Fibroblast of peridontal ligament (primary cell): ENCODE results near the gene POU2F1.
A peak's percentile ranks its signal among the peaks of the same experiment; 100 is the strongest.

Source experiments
- DNase-seq: peaks from one replicate; pipeline ENCODE4 v3.0.0-alpha.2; 2010; ENCODE audit errors: extremely low read depth

Gene POU2F1

DNA sequence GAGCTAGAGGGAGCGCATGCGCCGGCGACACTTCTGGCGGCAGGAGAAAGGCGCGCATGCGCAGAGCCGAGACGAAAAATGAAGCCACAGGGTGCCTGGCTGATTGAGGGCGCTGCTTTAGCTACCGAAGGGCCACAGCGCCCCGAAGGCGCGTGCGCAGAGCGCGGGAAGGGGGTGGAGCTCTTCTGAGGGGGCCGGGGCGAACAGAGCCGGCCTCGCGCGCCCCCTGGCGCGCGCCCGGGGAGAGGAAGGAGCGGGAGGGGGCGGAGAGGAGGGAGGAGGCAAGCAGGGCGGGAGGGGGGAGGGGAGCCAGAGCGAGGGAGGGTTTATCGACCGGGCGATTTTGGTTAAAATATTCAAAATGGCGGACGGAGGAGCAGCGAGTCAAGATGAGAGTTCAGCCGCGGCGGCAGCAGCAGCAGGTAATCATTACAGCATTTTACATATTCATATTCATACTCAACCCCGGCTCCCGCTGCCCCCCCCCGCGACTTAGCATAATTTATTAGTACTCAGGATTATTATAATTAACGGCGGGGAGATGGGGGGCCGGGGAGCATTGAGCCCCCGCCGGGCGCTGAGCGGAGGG lies at the start of gene POU2F1:
Gene POU2F1 (plus strand): TSS at position 350 of the 589 bp plus-strand sequence. CDS start 12 bp downstream, at position 362.
- DNase-seq = peak; percentile 98

DNA sequence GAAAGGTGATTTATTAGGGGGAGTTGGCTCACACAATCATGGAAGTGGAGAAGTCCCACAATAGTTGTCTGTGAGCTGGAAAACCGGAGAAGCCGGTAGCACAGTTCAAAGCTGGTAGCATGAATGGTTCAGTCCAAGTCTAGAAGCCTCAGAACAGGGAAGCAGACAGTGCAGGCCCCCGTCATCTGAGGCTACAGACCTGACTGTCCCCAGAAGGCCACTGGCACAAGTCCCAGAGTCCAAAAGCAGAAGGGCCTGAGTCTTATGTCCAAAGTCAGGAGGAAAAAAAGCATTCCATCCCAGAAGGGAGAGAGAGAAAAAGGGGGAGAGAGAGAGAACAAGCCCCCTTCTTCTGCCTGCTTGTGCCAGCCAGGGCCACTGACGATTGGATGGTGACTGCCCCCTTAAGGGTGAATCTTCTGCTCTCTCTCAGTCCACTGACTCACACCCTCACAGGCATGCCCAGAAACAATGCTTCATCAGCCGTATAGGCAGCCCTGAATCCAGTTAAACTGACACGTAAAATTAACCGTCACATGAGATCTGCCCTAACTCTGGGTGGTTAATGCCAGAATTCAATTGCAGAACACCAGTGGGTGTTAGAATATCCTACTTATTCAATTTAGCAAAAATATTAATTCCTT lies 49.3 kb upstream of the POU2F1 start:
- no peak for DNase-seq

DNA sequence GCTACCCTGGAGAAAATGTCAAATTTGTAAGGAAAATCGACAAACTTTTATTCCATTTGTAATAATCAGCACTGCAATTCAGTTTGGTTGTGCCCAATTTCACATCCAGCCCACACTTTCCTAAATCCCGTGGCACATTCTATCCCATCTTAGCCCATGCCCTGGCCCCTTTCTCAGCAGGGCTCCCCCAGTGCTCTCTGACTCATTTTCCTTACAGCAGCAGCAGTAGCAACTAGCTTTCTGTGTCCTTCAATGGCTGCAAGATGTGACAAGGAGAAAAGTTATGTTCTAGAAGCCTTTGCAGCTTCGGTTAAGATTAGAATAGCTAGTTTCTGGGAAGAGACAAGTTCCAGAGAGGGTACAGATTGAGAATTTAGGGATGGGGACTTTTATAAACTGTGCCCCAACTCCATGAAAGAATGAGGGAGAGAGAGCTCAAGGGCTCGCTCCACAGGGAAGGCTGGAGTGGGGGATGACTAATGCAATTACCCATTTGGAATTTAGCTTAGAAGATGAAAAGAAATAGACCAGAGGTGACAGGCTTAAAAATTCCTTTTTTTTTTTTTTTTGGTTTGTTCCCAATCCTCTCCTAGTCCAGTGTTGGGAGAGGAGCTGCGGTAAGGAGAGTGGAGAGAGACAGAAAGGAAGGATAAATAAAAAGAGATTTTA lies 47.0 kb upstream of the POU2F1 start:
- DNase-seq = no peak

DNA sequence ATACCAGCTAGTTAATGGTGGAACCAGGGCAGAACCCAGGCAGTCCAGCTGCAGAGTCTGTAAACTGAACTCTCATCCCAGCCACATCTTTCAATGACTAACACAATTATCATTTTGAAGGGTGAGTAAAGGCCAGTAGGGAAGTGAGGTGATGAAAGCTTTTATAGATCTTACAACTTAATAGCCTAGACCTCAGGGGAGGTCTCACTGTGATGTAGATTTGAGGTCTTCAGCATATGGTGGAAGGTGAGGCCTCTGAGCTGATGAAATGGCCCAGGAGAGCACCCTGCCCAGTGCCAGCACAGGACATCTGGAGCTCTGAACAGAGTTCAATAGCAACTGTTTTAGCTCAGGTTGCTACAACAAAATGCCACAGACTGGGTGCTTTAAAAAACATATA lies 44.8 kb upstream of the POU2F1 start:
- DNase-seq = no peak

DNA sequence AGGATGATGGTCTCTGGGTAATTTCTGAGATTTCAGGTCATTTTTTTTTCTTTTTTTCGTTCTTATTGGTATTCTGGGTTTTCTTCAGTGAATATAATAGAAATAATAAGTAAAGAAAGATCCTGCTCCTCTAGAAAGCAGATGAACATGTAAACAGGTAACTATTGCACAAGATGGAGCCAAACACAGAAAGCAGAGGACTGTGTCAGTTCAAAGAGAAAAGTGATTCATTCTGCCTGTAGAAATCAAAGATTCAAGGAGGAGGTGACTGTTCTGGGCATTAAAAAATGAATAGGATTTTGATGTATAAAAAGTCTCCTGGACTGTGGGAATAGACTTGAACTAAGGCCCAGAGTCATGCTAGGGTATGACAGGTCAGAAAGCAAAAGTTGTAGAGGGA lies 41.9 kb upstream of the POU2F1 start:
- no peak for DNase-seq

DNA sequence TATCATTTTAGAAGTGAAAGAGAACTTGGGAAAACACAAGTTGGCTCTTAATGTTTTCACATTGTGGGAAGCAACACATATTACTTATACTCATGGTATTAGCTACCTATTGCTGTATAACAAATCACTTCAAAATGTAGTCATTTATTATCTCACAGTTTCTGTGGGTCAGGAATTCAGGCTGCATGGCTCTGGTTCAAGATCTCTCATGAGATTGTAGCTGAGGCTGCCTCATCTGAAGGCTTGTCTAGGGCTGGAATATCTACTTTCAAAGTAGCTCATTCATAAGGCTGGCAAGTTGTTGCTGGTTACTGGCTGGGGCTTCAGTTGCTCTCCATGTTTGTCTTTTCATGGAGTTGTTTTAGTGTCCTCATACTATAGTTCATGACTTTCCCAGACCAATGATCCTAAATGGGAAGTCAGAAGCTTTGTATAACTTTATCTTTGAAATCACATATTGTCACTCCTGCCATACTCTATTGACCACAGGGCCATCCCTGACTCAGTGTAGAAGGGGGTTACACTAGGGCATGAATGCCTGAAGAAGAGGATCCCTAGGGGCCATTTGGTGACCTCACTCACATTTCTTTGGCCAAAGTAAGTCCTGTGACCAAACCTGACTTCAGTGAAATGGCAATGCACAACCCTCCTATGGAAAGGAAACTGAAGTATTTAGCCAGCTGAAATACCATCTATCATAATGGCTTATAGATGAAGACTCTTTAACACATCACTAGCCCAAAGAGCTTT lies 37.9 kb upstream of the POU2F1 start:
- DNase-seq = no peak

DNA sequence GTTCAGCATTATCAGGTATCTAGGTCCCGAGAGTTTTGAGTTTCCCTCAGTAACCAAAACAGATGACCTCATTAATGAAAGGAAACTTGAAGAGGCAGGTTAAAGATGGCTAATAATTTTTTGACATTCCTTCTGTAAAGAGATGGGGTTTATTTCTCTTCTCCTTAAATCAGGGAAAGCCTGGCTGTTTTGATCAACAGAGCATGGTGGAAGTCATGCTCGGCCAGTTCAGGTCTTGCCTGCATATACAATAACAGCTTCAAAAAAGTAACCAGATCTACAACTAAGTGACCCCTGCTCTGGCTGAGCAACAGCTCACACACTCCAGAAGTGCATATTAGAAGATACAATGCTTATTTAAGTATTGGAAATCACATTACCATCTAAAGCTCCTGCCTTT lies 36.6 kb upstream of the POU2F1 start:
- no peak for DNase-seq

DNA sequence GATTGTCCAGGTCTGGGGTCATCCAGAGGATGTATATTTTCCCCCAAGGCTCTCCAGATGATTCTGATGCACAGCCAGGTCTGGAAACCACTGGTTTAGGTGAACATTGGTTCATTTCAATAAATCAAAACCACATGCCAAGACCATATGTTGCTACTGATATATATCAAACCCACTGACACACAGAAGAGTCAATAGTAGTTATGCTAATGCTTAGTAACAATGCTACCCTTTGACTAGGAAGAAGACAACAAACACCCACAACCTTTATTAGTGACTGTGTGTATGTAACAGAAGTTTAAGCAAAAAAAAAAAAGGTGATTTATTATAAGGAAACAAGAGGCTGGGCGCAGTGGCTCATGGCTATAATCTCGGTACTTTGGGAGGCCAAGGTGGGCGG lies 35.6 kb upstream of the POU2F1 start:
- no peak for DNase-seq

DNA sequence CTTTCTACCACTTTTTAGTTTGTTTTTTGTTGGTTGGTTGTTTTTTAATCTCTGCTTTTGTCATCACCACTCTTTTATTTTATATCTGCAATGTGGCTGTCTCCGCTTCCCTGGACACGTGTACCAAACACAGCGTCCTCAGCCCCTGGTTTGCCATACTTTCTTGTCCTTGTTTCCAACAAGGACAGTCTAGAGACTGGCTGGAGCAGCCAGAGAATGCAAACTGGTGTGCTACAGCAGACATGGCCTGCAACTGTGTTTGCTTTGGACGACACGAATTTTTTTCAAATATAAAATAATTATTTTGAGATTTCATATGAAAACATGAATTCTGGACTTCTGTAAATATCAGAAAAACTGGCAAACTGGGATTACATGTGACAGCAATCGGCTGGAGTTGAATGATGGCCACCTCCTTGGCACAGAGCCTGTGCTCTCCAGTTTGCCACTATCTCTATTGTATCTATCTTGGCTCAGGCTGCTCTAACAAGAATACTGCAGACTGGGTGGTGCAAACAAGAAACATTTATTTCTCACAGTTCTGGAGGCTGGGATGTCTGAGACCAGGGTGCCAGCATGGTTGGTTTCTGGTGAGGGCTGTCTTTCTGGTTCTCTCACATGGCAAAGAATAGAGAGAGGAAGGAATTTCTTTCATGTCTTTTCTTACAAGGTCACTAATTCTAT lies 34.6 kb upstream of the POU2F1 start:
- DNase-seq = no peak

DNA sequence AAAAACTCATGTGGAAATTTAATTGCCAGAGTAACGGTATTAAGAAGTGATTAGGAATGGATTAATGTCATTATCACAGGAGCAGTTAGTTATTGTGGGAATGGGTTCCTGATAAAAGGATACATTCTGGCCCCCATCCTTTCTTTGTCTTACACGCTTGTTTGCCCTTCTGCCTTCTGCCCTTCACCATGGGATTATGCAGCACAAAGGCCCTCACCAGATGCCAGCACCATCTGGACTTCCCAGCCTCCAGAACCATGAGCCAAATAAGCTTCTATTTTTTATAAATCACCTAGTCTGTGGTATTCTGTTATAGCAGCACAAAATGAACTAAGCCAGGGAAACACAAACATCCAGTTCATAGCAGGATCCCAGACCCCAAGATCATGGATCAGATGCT lies 33.9 kb upstream of the POU2F1 start:
- DNase-seq = no peak

DNA sequence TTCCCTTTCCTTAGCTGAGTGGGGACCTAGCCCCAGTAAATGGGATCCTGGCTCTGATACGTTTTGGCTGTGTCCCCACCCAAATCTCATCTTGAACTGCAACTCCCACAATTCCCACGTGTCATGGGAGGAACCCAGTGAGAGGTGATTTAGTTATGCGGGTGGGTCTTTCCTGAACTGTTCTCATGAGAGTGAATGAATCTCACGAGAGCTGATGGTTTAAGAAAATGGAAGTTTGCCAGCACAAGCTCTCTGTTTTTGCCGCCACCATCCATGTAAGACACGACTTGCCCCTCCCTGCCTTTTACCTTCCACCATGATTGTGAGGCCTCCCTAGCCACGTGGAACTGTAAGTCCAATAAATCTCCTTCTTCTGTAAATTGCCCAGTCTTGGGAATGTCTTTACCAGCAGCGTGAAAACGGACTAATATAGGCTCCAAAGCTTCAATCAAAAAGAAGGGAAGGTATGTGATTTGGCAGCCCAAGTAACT lies 29.9 kb upstream of the POU2F1 start:
- no peak for DNase-seq

DNA sequence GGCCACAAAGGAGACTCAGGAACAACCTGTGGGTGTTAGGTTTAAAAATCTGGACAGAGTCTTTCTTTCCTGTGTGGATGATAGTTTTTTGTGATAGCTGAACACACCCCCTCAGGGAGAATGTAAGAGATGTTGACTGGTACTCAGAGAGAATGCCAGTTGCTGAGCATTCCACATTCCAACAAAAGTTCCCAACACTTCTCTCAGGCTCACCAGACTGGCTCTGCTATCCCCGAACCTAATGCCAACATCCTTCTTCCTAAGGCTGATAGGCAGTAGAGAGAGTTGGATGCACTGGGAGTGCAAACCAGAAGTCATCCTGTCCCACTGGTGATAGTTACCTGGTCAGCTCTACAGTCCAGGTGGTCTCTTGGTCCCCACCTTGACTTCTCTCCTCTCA lies 28.7 kb upstream of the POU2F1 start:
- DNase-seq = no peak

DNA sequence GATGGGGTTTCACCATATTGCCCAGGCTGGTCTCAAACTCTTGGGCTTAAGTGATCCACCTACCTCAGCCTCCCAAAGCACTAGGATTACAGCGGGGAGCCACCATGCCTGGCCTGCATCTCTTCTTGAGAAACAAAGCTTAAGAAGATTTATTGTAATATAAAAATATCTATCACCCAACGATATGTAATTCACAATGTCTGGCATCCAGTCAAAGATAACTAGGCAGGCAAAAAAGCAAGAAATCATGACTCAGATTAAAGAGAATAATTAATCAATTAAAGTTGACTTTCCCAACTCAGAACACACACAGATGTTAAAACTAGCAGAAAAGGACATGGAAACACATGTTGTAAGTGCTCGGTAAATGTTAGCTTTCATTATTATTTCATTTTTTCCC lies 26.5 kb upstream of the POU2F1 start:
- no peak for DNase-seq

DNA sequence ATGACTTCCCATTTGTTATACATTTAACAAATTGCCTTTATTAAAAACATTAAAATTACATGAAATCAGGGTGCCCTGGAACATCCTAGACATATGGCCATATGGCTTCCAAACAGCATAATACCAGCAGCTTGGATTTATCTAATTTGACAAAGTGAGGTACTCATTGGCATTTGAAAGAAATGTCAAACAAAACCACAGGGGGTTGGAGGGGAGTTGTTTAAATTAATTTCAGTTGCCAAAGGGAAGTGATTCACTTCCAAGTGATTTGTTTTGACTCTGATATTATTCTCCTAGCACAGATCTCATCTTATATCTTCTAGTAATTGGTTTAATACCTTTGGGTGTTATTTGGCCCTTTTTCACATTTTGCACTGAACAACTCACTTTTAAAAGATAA lies 24.5 kb upstream of the POU2F1 start:
- DNase-seq = no peak

DNA sequence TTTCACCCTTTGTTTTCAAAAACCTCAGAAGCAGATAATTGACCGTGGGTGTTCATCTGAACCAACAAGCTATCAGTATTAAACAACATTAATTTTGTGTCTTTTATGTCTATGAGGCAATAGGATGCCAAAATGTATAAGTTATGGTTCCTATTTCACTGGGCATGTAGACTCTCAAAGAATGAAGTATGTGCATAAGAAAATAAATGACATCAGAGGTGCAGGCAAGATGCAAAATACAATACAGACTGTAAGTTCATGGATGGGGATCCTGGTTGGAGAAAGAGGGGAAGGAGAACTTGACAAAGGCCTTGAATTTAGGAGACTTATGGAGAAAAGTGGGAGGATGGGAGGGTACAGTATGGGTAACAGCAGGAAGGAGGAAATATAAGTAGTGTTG lies 23.4 kb upstream of the POU2F1 start:
- no peak for DNase-seq

DNA sequence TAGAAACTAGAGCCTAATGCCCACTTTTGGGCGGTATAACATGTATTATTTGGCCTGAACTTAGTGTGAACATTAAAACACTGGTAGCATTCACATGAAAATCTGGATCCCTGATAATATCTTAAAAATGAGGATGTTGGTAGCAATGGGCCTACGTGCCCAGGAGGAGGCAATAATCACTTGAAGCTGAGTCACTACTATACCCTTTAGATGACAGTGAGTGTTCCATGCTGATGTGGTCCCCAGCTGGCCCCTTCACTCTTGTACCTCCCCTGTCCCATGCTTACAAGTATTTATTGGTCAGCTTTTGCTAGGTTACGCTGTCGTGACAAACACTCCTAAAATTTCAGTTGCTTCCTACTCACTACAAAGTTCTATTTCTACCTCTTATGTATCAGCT lies 23.0 kb upstream of the POU2F1 start:
- DNase-seq = no peak

DNA sequence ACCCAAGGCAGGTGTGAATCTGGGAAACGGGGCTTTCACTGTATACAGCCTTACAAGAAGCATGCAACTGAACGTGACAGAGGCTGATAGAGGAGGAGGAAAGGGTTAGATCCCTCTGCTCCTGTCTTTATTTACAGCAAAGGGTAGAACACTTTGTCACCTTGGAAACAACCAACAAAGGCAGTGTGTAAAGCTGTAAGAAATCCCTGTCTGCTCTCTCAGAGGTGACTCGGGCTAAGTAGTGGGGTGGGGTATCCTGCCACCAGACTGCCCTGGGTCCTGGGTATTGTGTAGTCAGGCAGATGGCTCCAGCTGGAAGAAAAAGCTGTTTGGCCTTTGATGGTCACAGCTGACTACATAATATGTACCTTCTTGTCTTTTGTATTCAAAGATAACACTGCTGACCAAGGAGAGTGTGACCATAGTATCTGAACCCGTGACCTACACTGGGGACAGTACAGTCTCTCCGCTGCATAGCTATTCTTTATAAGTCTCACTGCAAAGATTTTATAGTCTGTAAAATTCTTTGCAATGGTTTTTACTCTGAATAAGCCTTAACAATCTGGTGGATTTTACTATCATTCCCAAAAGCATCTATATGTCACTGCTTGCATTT lies 22.1 kb upstream of the POU2F1 start:
- no peak for DNase-seq

DNA sequence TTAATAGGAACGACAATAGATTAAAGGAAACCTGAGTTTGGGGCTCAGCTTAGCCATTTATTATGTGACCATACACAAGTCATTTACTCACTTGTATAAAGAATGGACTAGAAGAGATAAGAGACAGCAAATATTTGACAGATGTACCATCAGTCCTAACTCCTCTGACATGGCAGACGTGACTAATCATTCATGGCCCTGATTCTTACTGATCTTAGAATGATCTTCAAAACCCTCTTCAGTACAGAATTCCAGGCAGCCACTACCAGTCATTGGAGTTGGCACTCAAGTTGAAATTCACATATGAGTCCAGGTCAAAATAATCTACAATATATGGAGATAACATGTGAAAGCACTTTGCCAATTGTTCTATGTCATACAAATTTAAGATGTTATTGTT lies 21.0 kb upstream of the POU2F1 start:
- no peak for DNase-seq

DNA sequence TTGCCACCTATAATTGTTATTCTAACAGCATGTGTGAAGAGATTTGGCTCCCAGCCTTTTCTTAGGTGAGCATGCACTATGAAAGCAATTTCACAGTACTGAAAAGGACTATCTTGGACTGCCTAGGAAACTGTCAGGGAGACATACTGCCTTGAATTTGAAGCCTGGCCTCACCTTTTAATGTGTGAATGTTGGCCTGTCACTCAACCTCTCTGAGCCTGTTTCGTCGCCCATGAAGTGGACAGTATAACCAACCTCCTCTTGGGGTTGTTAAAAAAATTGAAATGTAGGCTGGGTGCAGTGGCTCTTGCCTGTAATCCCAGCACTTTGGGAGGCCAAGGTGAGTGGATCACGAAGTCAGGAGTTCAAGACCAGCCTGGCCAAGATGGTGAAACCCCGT lies 20.4 kb upstream of the POU2F1 start:
- DNase-seq = no peak

DNA sequence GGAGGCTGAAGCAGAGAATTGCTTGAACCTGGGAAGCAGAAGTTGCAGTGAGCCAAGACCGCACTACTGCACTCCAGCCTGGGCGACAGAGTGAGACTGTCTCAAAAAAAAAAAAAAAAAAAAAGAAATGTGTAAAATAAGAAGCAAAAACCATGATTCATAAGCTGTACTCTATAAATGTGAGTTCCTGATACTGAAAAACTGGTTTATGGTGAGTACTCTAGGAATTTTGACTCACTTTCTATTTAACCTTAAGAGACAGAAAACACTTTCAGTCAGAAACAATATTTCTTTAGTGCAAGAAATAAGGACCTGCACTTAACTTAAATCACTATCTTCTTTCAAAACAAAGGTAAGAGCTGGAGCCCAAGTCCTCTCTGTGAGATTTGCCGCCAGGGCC lies 19.9 kb upstream of the POU2F1 start:
- DNase-seq = no peak

DNA sequence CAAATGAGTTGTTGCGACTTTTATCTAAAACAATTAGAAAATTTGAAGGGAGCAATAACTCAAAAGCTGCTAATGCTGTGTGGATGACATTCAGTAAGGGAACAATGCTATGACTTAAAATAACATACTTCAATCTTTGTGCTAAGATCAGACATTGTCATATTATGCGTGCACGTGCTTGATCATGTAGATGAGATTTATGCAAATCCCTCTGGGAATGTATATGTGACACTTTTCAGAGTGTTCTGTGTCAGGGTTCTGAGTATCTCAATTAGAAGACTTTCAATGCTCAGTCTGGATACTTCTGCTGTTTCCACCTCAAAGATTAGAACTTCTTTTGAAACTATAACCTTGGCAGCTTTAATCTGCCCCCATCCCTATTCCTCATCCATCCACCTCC lies 18.6 kb upstream of the POU2F1 start:
- DNase-seq = no peak
